Osteocyte (in vitro differentiated cells): Measurements from ENCODE around the gene SSBP3. TPM values are rescaled to one million over a fixed set of nuclear protein-coding genes. Genes with fewer than 3 reads are reported as not detected.

Experiments used
- DNase-seq: peaks from one replicate; pipeline ENCODE4 v3.0.0; 2021; ENCODE audit warnings: mixed read lengths; ENCODE audit not compliant: unreplicated experiment; ENCODE audit errors: extremely low spot score
- H3K27ac Mint-ChIP-seq: one replicate; pipeline ENCODE4 v1.8.0; 2021; ENCODE audit warnings: mild to moderate bottlenecking, mixed read lengths; ENCODE audit not compliant: unreplicated experiment
- H3K27me3 Mint-ChIP-seq: one replicate; pipeline ENCODE4 v1.8.0; 2021; ENCODE audit warnings: mixed read lengths; ENCODE audit not compliant: unreplicated experiment
- H3K36me3 Mint-ChIP-seq: one replicate; pipeline ENCODE4 v1.8.0; 2021; ENCODE audit warnings: mixed read lengths; ENCODE audit not compliant: unreplicated experiment
- H3K4me1 Mint-ChIP-seq: one replicate; pipeline ENCODE4 v1.8.0; 2021; ENCODE audit warnings: mixed read lengths; ENCODE audit not compliant: unreplicated experiment
- H3K4me3 Mint-ChIP-seq: one replicate; pipeline ENCODE4 v1.8.0; 2021; ENCODE audit warnings: mild to moderate bottlenecking, moderate library complexity, mixed read lengths; ENCODE audit not compliant: unreplicated experiment
- H3K9me3 Mint-ChIP-seq: one replicate; pipeline ENCODE4 v1.8.0; 2021; ENCODE audit warnings: mixed read lengths; ENCODE audit not compliant: unreplicated experiment
- CTCF ChIP-seq: fragments of 200-600 bp; sonication (generic); IDR thresholded peaks from 2 replicates; pipeline ENCODE4 v1.5.0; 2021; ENCODE audit warnings: antibody characterized with exemption, mild to moderate bottlenecking, moderate library complexity
- total RNA-seq: library from RNA; stranded (reverse); gene quantifications from 2 replicates; pipeline ENCODE4 v1.2.1, GENCODE V29; 2021

The SSBP3 gene
- total RNA-seq, 1 donor from 2014 or later = 56.4 TPM

- Mint-ChIP-seq H3K27ac (no peak overlapping the region), H3K9me3 (no peaks in the 10 kb centered on the region), H3K36me3 (peaks cover 4% of the 10 kb centered on the region), H3K4me3 (no peak overlapping the region), H3K4me1 (peaks cover 31% of the 10 kb centered on the region), H3K27me3 (no peaks in the 10 kb centered on the region)
- TF ChIP-seq CTCF = no peak
- no peak for DNase-seq
These were observed 137.4 kb downstream of the SSBP3 start for GRCh38 chr1:54268762-54269297.

GRCh38 chr1:54267815-54268761, 138.1 kb downstream of the SSBP3 start:
- Mint-ChIP-seq H3K27ac (no peak overlapping the region), H3K4me1 (peaks cover 29% of the 10 kb centered on the region), H3K9me3 (no peaks in the 10 kb centered on the region), H3K27me3 (no peaks in the 10 kb centered on the region), H3K36me3 (peaks cover 4% of the 10 kb centered on the region), H3K4me3 (no peak overlapping the region)
- TF ChIP-seq CTCF = no peak
- DNase-seq = no peak

GRCh38 chr1:54266908-54267307, 139.3 kb downstream of the SSBP3 start:
- Mint-ChIP-seq H3K9me3 (no peaks in the 10 kb centered on the region), H3K4me1 (peaks cover 25% of the 10 kb centered on the region), H3K27me3 (no peaks in the 10 kb centered on the region), H3K36me3 (peaks cover 4% of the 10 kb centered on the region), H3K4me3 (no peak overlapping the region), H3K27ac (no peak overlapping the region)
- DNase-seq = no peak
- no peak for TF ChIP-seq CTCF

- no peak for TF ChIP-seq CTCF
- Mint-ChIP-seq H3K4me1 (peaks cover 17% of the 10 kb centered on the region), H3K4me3 (no peak overlapping the region), H3K9me3 (no peaks in the 10 kb centered on the region), H3K27ac (no peak overlapping the region), H3K36me3 (peaks cover 4% of the 10 kb centered on the region), H3K27me3 (no peaks in the 10 kb centered on the region)
- no peak for DNase-seq
These were observed 140.0 kb downstream of the SSBP3 start for GRCh38 chr1:54266195-54266594.

- no peak for DNase-seq
- Mint-ChIP-seq H3K9me3 (no peaks in the 10 kb centered on the region), H3K4me1 (peaks cover 20% of the 10 kb centered on the region), H3K27me3 (no peaks in the 10 kb centered on the region), H3K4me3 (no peak overlapping the region), H3K36me3 (peaks cover 4% of the 10 kb centered on the region), H3K27ac (no peak overlapping the region)
- no peak for TF ChIP-seq CTCF
These were observed 140.5 kb downstream of the SSBP3 start for GRCh38 chr1:54265659-54266058.
